SK-MEL-5 (cell line): ENCODE measurements around the gene TMEM72. TPM values are rescaled to one million over a fixed set of nuclear protein-coding genes. Genes with fewer than 3 reads are reported as not detected.

ENCODE experiments used
- DNase-seq: peaks from one replicate; pipeline ENCODE4 v3.0.0-alpha.2; 2016; ENCODE audit warnings: low read depth, low spot score
- in situ Hi-C: cut with HindIII; loops from 2 replicates; pipeline ENCODE4 v1.10.0; 2016; ENCODE audit warnings: low sequenced_read_pairs, high pct_unique_total_duplicates, low pct_unique_long_range_greater_than_20kb
- total RNA-seq: library from RNA; depleted of rRNA; stranded (reverse); fragments of >200 nt; shearing (Covaris generic); gene quantifications from 2 replicates; pipeline ENCODE4 v1.2.3, GENCODE V29; 2014

TMEM72 gene
- total RNA-seq, 1 experiment from 2014 or later, result not detected

- in situ Hi-C loops, result no loop called here
- no peak for DNase-seq
Observed at GRCh38 chr10:44908936-44909630, 2.1 kb upstream of the TMEM72 start.

- no peak for DNase-seq
- in situ Hi-C loops, result no loop called here
Observed at GRCh38 chr10:44909910-44910309, 1.2 kb upstream of the TMEM72 start.

GRCh38 chr10:44910602-44911001 is 535 bp upstream of the TMEM72 start:
- DNase-seq, result no peak
- in situ Hi-C loops, result no loop called here

GRCh38 chr10:44911951-44912350 is 814 bp downstream of the TMEM72 start:
- no peak for DNase-seq
- in situ Hi-C loops, result no loop called here

- DNase-seq, result no peak
- in situ Hi-C loops, result no loop called here
Observed at GRCh38 chr10:44913350-44914081, 2.4 kb downstream of the TMEM72 start.

- in situ Hi-C loops, result no loop called here
- no peak for DNase-seq
Observed at GRCh38 chr10:44914891-44915290, 3.8 kb downstream of the TMEM72 start.

- in situ Hi-C loops, result no loop called here
- DNase-seq, result no peak
Observed at GRCh38 chr10:44916429-44916828, 5.3 kb downstream of the TMEM72 start.

GRCh38 chr10:44917848-44918247 is 6.7 kb downstream of the TMEM72 start:
- no peak for DNase-seq
- in situ Hi-C loops, result no loop called here

GRCh38 chr10:44920252-44920651 is 9.1 kb downstream of the TMEM72 start:
- in situ Hi-C loops, result no loop called here
- no peak for DNase-seq

- no peak for DNase-seq
- in situ Hi-C loops, result no loop called here
Observed at GRCh38 chr10:44921061-44921460, 9.9 kb downstream of the TMEM72 start.

GRCh38 chr10:44921506-44921905 is 10.4 kb downstream of the TMEM72 start:
- no peak for DNase-seq
- in situ Hi-C loops, result no loop called here

GRCh38 chr10:44922021-44922420 is 10.9 kb downstream of the TMEM72 start:
- in situ Hi-C loops, result no loop called here
- DNase-seq, result no peak

GRCh38 chr10:44922796-44923545 is 11.8 kb downstream of the TMEM72 start:
- in situ Hi-C loops, result no loop called here
- no peak for DNase-seq

GRCh38 chr10:44923611-44924010 is 12.5 kb downstream of the TMEM72 start:
- no peak for DNase-seq
- in situ Hi-C loops, result no loop called here

GRCh38 chr10:44924261-44925040 is 13.3 kb downstream of the TMEM72 start:
- DNase-seq, result no peak
- in situ Hi-C loops, result no loop called here

GRCh38 chr10:44925224-44925623 is 14.1 kb downstream of the TMEM72 start:
- in situ Hi-C loops, result no loop called here
- DNase-seq, result peak; percentile 40

- in situ Hi-C loops, result no loop called here
- DNase-seq, result no peak
Observed at GRCh38 chr10:44925811-44926750, 14.9 kb downstream of the TMEM72 start.
